Stomach smooth muscle (tissue), 2 donors: Measurements from ENCODE around the gene GRIK4.
"Not testable (repeated sequence)": the region's sequence is repeated elsewhere in the genome, so short reads cannot be mapped to it uniquely, and the experiment has no call there.

Experiments used
- H3K27ac ChIP-seq: one replicate; pipeline ENCODE4 v1.7.0; 2013; ENCODE audit warnings: mild to moderate bottlenecking, low read length, inconsistent platforms
- H3K27me3 ChIP-seq, 2 donors: one replicate each; pipeline ENCODE4 v1.7.0; 2013; ENCODE audit warnings: low read length in 2 of 2; ENCODE audit not compliant: insufficient read depth in 2 of 2, control insufficient read depth in 1 of 2
- H3K36me3 ChIP-seq, 2 donors: one replicate each; pipeline ENCODE4 v1.7.0; 2013; ENCODE audit warnings: low read length in 2 of 2; ENCODE audit not compliant: control insufficient read depth in 2 of 2, insufficient read depth in 2 of 2
- H3K4me1 ChIP-seq: one replicate; pipeline ENCODE4 v1.7.0; 2013; ENCODE audit warnings: low read length; ENCODE audit not compliant: control insufficient read depth, insufficient read depth
- H3K4me3 ChIP-seq, 2 donors: one replicate each; pipeline ENCODE4 v1.7.0; 2013; ENCODE audit warnings: low read length in 2 of 2
- H3K9ac ChIP-seq, 2 donors: one replicate each; pipeline ENCODE4 v1.7.0; 2013; ENCODE audit warnings: low read length in 2 of 2, mild to moderate bottlenecking in 1 of 2
- H3K9me3 ChIP-seq, 2 donors: one replicate each; pipeline ENCODE4 v1.7.0; 2013; ENCODE audit warnings: low read length in 2 of 2; ENCODE audit not compliant: control insufficient read depth in 2 of 2
- donor health status: healthy.
- donor health status: Pancreatic carcinoma.

GRIK4 gene

DNA sequence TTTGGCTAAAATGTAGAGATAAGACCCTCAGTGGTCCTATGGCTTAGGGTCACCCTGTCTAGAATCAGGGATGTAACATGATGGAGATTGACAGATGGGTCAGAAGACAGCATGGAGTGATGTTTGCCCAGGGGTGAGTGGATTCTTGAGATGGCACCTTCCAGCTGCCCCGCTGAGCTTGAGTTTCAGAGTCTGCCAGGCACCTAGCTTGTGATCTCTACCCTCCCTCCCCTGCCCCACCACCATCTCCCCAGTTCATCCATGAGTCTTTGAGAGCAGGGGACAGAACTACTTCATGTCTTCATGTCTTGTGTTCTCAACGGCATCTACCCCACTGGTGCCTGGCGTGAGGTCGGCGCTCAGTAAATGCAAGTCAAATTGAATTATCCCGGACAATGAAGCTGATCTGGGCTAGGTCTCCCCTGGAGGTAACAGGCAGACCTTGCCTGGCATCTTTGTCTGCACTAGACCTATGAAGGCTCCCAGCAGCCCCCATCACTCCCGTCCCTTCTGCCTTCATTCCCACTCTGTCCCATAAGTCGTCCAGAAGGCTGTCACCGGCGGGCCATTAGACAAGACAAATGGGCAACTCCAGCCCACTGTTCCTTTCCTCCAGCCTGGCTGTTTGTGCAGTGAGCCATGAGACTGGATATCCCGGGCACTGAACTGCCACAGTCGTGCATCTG, 273.2 kb downstream of the GRIK4 start:
- Histone ChIP-seq H3K9me3 (no peaks in the 10 kb centered on the region), H3K4me3 (no peak overlapping the region), H3K27me3 (peaks cover 0 to 5% of the 10 kb centered on the region in 2 donors), H3K36me3 (no peaks in the 10 kb centered on the region), H3K27ac (no peak overlapping the region), H3K9ac (no peak overlapping the region), H3K4me1 (peaks cover 2% of the 10 kb centered on the region)

DNA sequence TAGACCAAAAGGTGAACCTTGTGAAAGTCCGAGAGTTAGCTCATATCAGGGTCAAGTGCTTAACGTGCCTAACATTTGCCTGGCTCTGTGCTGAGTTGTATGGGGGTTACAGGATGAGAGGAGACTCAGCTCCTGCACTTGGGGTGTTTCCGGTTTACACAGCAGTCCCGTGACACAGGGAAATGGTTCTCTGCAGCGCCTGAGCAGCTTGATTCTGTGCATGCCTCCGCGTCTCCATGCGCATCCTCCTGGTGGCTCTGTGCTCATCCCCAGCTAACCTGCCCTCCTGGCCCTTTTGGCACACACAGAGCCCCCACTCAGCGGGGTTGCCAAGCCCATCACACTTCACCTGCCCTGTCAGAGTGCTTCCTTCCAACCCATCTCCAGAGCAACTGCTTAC, 274.0 kb downstream of the GRIK4 start:
- Histone ChIP-seq H3K9me3 (no peaks in the 10 kb centered on the region), H3K36me3 (no peaks in the 10 kb centered on the region), H3K27ac (no peak overlapping the region), H3K4me3 (no peak overlapping the region), H3K9ac (no peak overlapping the region), H3K27me3 (peaks cover 0 to 8% of the 10 kb centered on the region in 2 donors), H3K4me1 (no peaks in the 10 kb centered on the region)

DNA sequence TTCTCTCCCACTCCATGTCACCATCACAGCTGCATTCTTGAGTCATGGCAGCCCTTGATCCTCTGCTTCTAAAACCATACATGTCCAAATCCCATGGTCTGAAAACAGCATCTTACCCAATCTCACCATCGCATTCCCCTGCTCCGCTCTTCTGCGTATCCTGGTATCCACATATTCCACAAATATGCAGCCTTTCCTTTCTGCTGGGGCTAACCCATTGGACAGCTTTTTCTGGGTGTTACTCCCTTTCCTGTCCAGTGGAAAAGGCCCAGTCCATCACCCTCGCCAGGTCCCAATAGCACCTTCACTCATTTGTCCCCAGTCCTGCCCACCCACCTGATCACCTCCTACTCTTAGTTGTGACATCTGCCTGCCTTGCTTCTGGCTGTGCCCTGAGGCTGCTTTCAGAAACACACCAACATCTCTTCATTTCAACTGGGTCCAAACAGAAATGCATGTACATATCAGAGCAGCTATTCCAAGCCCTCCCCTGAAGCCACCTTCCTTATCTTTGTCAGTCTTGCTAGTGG, 274.7 kb downstream of the GRIK4 start:
- Histone ChIP-seq H3K9me3 (no peaks in the 10 kb centered on the region), H3K27me3 (peaks cover 0 to 8% of the 10 kb centered on the region in 2 donors), H3K4me3 (no peak overlapping the region), H3K36me3 (no peaks in the 10 kb centered on the region), H3K9ac (no peak overlapping the region), H3K4me1 (no peaks in the 10 kb centered on the region), H3K27ac (no peak overlapping the region)

DNA sequence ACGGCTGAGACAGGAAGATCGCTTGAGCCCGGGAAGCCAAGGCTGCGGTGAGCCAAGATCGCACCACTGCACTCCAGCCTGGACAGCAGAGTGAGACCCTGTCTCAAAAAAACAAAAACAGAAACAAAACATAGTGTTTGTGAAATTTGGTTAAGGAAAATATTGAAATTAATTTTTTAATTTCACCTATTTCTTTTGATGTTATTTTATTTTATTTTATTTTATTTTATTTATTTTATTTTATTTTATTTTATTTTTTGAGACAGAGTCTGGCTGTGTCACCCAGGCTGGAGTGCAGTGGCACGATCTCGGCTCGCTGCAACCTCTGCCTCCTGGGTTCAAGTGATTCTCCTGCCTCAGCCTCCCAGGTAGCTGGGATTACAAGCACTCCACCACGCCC, 275.7 kb downstream of the GRIK4 start:
- H3K4me1 ChIP-seq, H3K9ac ChIP-seq, H3K36me3 ChIP-seq, H3K27me3 ChIP-seq, H3K9me3 ChIP-seq, H3K4me3 ChIP-seq, H3K27ac ChIP-seq: not testable (repeated sequence)

DNA sequence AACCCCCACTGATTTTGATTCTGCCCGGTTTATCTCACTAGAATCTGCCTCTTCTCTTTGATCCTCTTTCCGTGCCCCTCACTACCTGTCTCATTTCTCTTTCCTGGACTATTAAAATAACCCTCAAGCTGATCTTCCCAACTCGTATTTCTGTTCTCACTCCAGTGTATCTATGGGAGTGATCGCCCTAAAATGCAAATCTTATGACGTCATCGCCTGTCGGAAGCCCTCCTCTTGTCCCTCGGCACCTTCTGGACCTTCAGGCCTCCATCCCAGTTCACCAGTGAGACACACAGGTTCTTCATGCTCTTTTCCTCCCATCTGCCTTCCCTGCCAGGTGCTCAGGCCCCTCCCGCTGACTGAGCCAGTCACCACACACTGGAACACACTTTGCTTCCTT, 277.8 kb downstream of the GRIK4 start:
- peaks cover 0 to 10% of the 10 kb centered on the region in 2 donors for H3K27me3 ChIP-seq
- no peaks in the 10 kb centered on the region for H3K36me3 ChIP-seq
- peaks cover 0 to 4% of the 10 kb centered on the region in 2 donors for H3K9me3 ChIP-seq
- no peak overlapping the region for H3K27ac ChIP-seq
- no peak overlapping the region for H3K9ac ChIP-seq
- H3K4me3 ChIP-seq = no peak overlapping the region
- H3K4me1 ChIP-seq = no peaks in the 10 kb centered on the region

DNA sequence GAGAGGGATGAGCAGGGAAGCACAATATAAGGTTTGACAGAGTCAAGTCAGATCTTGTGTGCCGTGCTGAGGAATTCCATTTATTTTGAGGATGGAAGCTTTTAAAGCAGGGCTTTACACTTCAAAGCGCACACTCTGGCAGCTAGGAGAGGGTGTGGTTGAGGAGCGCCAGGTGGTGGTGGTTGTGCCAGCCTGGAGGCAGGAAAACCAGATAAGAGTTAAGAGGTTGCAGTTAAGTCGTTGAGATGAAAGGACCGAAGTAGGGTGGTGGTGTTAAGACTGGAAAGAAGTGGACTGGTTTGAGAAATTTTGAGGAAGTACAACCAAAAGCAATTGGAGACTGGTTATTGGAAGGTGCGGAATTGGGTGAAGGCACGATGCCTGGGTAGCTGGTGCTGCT, 280.8 kb downstream of the GRIK4 start:
- Histone ChIP-seq H3K4me1 (no peaks in the 10 kb centered on the region), H3K36me3 (no peaks in the 10 kb centered on the region), H3K4me3 (no peak overlapping the region), H3K27me3 (peaks cover 0 to 9% of the 10 kb centered on the region in 2 donors), H3K27ac (no peak overlapping the region), H3K9me3 (peaks cover 0 to 4% of the 10 kb centered on the region in 2 donors), H3K9ac (no peak overlapping the region)

DNA sequence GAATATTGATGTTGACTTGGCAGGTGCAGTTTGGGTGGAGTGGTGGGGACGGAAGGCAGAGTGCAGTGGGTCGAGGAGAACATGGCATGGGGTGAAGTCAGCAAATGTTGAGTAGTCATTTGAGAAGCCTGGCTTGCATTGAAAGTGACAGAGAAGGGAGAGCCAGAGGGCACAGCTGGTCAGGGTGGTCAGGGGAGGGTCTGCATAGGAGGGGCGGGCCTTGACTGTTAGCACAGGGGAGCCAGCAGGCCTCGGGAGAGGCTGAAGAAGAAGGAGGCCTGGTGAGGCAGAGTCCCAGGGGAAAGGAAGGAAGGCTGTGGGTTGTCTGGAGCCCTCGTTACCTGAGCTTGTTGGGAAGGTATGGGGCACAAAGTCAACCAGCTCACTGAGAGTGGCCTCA, 281.6 kb downstream of the GRIK4 start:
- Histone ChIP-seq H3K27ac (no peak overlapping the region), H3K9me3 (peaks cover 0 to 4% of the 10 kb centered on the region in 2 donors), H3K4me1 (no peaks in the 10 kb centered on the region), H3K4me3 (no peak overlapping the region), H3K9ac (no peak overlapping the region), H3K27me3 (peaks cover 0 to 9% of the 10 kb centered on the region in 2 donors), H3K36me3 (no peaks in the 10 kb centered on the region)

DNA sequence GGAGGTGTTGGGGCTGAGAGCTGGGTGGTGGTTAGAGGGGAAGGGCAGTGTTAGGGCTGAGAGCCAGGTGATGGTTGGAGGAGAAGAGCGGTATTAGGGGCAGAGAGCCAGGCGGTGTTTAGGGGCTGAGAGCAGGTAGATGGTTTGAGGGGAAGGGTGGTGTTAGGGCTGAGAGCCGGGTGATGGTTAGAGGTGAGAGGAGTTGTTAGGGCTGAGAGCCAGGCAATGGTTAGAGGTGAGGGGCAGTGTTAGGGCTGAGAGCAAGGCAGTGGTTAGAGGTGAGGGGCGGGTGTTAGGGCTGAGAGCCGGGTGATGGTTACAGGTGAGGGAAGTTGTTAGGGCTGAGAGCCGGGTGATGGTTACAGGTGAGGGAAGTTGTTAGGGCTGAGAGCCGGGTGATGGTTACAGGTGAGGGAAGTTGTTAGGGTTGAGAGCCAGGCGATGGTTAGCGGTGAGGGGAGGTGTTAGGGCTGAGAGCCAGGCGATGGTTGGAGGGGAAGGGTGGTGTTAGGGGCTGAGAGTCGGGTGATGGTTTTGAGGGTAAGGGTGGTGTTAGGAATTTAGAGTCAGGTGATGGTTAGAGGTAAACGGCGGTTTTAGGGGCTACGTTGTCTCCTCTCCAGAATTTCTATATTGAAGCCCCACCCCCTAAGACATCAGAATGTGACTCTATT, 282.4 kb downstream of the GRIK4 start:
- Histone ChIP-seq H3K9ac (no peak overlapping the region), H3K27me3 (peaks cover 0 to 9% of the 10 kb centered on the region in 2 donors), H3K9me3 (peaks cover 0 to 4% of the 10 kb centered on the region in 2 donors), H3K27ac (no peak overlapping the region), H3K36me3 (no peaks in the 10 kb centered on the region), H3K4me1 (no peaks in the 10 kb centered on the region), H3K4me3 (no peak overlapping the region)

DNA sequence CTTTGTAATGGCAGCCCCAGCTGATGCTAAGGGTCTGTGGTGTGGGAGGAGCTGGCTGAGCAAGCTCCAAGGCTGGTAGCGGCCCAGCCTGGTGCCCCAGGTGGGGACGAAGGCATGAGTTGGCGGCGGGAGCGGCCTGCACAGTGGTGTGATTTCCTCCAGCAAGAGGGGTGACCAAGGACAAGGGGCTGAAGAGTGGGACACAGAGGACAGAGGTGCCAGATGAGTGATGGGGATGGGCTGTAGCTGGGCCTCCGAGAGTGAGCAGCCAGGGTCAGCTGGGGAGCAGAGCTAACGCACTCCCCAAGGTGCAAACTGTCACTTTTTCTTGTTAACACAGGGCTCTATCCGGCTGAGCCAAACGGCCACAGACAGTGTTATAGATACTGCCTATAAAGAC, 283.2 kb downstream of the GRIK4 start:
- Histone ChIP-seq H3K27ac (no peak overlapping the region), H3K9me3 (peaks cover 0 to 4% of the 10 kb centered on the region in 2 donors)

DNA sequence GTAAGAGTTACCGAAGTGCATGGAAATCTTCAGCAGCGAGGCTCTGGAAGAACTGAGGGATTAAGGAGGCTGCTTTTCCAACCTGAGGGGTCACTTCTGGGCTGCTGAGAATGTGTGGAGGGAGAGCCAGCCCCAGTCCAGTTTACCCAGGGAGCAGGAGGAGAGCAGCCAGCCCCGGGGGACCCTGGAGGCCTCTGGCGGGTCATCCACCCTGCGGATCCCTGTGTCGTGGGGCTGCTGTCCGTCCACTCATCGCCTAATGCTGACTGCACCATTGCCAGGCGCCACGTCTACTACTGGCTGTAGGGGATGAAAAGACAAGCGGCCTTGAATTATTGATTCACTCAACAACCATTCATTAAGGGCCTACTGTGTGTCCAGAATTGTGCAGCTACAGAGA, 283.6 kb downstream of the GRIK4 start:
- no peak overlapping the region for H3K4me3 ChIP-seq
- no peak overlapping the region for H3K9ac ChIP-seq
- no peak overlapping the region for H3K27ac ChIP-seq
- peaks cover 0 to 11% of the 10 kb centered on the region in 2 donors for H3K27me3 ChIP-seq
- H3K4me1 ChIP-seq = no peaks in the 10 kb centered on the region
- no peaks in the 10 kb centered on the region for H3K36me3 ChIP-seq
- H3K9me3 ChIP-seq = peaks cover 0 to 4% of the 10 kb centered on the region in 2 donors

More for the DNA sequence above, 283.2 kb downstream of the GRIK4 start:
- Histone ChIP-seq H3K9ac (no peak overlapping the region), H3K36me3 (no peaks in the 10 kb centered on the region), H3K4me3 (no peak overlapping the region), H3K4me1 (no peaks in the 10 kb centered on the region), H3K27me3 (peaks cover 0 to 9% of the 10 kb centered on the region in 2 donors)

DNA sequence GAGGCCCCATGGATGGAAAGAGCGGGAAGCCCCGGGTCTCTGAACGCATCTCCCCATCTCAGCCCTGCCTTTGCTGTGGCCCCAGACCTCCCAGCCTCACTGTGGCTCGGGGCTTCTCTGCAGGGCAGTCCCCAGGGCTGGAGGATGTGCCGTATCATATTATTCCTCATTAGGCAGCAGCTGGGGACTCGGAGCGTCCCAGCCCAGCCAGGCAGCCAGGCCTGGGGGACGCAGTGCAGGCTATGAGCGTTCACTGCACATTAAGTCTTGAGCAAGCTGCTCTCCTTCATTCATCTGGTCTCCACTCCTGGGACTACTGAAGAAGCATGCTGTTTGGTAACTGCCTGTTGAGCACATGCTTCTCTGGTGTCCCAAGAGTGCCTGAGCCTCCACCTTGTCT, 285.6 kb downstream of the GRIK4 start:
- no peak overlapping the region for H3K4me3 ChIP-seq
- H3K9me3 ChIP-seq = no peaks in the 10 kb centered on the region
- no peak overlapping the region for H3K9ac ChIP-seq
- no peaks in the 10 kb centered on the region for H3K4me1 ChIP-seq
- peaks cover 0 to 11% of the 10 kb centered on the region in 2 donors for H3K27me3 ChIP-seq
- H3K27ac ChIP-seq = no peak overlapping the region
- no peaks in the 10 kb centered on the region for H3K36me3 ChIP-seq
